NCI-H2029 treated with DMSO at 0.1 percent for 48 hours (cell line): ENCODE measurements around the gene GSTT2.

ENCODE experiments used
- DNase-seq: peaks from one replicate; lab custom pipeline; 2025; lab: John Stamatoyannopoulos, UW

The GSTT2 gene

DNA sequence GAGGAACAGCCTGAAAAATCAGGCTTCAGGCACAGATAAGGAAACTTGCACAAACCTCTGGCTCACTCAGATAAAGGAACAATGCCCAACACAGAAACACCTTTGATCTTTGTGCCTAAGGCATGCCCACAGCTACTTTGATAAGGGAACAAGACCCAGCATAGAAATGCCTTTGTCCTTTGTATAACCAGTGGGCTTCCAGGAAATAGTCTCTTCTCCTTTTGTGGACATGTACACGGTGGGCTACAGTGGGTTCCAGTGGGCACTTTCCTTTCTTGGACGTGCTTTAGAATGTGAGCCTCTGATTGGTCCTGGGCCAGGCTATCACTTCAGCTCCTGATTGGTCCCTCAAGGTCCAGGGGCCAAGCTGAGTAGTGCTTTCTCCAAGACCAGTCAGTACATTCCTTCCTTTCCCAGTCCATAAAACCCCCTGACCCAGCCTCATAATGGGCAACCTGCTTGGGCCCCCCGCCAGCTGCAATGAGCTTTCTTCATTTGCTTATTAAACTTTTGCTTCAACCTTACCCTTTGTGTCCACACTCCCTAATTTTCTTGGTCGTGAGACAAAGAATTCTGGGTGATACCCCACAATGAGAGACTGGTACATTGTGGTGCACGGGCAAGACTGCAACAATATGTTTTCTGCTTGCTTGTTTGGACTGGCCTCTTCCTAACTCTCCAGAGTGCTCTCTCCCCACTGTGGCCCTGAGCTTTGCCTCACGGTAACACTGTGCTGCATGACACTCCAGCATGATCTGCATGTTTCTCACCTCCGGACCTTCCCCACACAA is 29.5 kb downstream of the GSTT2 start:
- no peak for DNase-seq

- DNase-seq = no peak
These were observed 30.1 kb downstream of the GSTT2 start for GRCh38 chr22:24010018-24010391.

DNA sequence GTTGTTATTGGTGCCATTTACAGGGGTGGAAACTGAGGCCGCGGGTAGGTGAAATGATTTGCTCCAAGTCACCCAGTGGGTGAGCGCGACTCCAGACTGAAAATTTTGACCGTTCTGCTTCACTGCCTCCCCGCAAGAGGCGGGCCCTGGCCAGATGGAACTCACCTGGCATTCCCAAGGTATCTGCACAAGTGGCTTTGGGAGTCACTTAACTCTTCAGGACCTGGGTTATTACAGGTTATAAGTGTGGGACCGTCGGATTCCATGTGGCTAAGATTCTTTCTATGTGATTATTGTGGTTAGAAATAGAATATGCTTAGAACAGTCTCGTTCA is 31.8 kb downstream of the GSTT2 start:
- DNase-seq = peak; percentile 27

GRCh38 chr22:24016156-24016555 is 36.2 kb downstream of the GSTT2 start:
- DNase-seq = no peak

DNA sequence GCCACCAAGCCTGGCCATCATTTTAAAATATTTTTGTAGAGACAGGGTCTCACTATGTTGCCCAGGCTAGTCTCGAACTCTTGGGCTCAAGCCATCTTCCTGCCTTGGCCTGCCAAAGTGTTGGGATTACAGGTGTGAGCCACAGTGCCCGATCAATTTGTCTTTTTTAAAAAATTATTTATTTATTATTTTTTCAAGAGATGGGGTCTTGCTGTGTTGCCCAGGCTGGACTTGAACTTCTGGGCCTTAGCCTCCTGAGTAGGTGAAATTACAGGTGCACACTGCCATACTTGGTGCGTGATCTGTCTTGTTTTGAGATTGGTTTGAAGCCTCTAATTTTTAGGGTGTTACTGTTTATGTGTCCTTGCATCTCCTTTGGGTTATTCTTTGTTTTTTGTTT is 41.4 kb downstream of the GSTT2 start:
- DNase-seq = no peak

DNA sequence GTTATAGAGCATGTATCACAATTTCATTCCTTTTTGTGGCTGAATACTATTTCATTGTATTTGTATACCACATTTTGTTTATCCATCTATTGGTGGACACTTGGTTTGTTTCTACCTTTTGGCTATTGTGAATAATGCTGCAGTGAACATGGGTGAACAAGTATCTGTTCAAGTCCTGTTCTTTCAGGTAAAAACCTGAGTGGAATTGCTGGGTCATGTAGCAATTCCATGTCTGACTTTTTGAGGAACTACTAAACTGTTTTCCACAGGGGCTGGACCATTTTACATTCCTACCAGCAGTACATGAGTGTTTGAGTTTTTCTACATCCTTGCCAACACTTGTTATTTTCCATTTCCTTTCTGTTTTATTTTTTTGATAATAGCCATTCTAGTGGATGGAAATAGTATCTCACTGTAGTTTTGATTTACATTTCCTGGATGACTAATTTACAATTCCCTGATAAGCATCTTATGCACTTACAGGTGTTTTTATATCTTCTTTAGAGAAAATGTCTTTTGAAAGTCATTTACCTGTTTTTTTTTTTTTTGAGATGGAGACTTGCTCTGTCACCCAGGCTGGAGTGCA is 43.4 kb downstream of the GSTT2 start:
- no peak for DNase-seq

DNA sequence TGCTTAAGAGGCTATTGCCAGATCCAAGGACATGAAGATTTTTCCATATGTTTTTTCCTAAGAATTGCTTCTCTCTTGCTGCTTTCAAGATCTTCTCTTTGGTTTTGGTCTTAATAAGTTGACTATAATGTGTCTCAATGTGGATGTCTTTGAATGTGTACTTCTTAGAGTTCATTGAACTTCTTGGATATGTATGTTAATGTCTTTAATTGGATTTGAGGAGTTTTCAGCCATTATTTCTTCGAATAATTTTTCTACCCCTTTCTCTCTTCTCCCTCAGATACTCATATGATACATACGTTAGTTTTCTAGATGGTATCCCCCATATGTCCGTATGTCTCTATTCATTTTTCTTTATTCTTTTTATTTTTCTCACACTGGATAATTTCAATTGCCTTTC is 44.4 kb downstream of the GSTT2 start:
- no peak for DNase-seq

DNA sequence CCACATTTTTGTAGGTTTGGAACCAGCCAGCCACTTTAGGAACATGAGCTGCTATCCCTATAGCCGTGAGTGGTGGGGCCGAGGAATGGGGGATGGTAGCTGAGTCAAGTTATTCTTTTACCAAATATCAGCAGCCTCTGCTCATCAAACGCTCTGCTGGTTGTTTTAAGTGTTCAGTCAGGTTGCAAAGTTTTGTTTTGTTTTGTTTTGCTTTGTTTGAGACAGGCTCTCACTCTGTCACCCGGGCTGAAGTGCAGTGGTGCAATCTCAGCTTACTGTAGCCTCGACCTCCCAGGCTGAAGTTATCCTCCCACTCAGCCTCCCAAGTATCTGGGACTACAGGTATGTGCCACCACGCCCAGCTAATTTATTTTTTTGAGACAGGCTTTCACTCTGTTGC is 45.5 kb downstream of the GSTT2 start:
- DNase-seq = no peak

- DNase-seq = no peak
These were observed 46.1 kb downstream of the GSTT2 start for GRCh38 chr22:24026056-24026455.

DNA sequence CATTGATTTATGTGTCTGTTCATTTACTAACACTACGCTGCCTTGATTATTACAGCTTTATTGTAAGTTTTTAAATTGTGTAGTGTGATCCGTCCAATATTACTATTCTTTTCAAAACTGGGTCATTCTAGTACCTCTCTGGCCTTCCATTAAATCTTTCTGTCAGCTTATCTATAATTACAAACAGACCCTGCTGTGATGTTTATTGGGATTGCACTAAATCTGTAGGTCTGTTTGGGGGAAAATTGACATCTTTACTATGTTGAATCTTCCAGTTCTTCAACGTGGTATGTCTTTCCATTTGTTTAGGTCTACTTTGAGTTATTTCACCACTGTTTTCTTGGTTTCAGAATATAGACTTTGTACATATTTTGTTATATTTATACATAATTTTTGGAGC is 46.8 kb downstream of the GSTT2 start:
- no peak for DNase-seq

DNA sequence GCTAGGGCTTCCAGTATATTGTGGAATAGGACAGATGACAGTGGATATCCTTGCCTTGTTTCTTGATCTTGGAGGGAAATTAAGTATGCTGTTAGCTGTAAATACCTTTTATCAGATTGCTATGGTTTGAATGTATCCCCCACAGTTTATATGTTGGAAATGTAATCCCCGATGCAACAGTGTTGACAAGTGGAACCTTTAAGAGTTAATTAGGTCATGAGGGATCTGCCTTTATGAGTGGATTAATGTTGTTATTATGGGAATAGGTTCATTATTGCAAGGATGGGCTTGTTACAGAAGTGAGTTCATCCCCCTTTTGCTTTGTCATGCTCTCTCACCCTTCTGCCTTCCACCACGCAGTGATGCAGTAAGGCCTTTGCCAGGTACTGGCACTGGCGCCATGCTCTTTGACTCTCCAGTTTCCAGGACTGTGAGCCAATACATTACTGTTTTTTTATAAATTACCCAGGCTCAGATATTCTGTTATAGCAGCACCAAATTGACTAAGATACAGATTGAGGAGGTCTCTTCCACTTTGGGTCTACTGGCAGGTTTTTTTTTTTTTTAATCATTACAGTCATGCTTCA is 47.5 kb downstream of the GSTT2 start:
- no peak for DNase-seq

- DNase-seq = no peak
These were observed 48.1 kb downstream of the GSTT2 start for GRCh38 chr22:24027991-24028390.

GRCh38 chr22:24028533-24028932 is 48.6 kb downstream of the GSTT2 start:
- no peak for DNase-seq

GRCh38 chr22:24029304-24029703 is 49.4 kb downstream of the GSTT2 start:
- no peak for DNase-seq

DNA sequence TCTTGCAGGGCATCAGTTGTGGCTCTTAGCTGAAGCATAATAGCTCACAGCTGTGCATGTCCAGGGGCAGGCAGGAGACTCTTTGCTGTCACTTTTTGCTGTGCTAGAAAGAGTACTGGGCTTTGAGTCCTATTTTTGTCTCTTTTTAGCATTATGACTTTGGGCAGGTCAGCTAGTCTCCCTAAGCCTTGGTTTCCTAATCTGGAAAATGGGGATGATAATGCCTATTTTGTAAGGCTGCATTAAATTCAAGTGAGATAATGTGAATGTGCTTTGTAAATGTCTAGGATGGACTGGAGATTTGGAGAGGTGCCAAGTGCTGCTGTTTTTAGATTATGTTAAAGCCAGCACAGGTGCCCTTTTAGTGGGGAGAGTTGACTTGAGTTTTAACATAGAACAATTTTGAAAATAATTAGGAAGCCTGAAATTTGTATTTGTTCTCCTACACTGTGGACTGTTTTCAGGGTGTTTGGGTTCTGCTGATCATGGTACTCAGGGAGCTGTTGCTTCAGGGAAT is 50.3 kb downstream of the GSTT2 start:
- no peak for DNase-seq
